Activated CD4-positive, alpha-beta T cell treated with anti-CD3 and anti-CD28 coated beads for 24 hours (primary cell): ENCODE results near the gene FTL.
A peak's percentile ranks its signal among the peaks of the same experiment; 100 is the strongest.

Experiments
- DNase-seq, 2 donors: peaks; one replicate each; pipeline ENCODE4 v3.0.0-alpha.2; 2020; ENCODE audit warnings: low read depth in 2 of 2

Gene FTL

GRCh38 chr19:48965806-48966540 is 864 bp downstream of the FTL start:
- DNase-seq, result peak; percentile 76 to 87

GRCh38 chr19:48966541-48967345 is 1.6 kb downstream of the FTL start:
- DNase-seq, result no peak

- no peak for DNase-seq
Measured at GRCh38 chr19:48967346-48968178, 2.5 kb downstream of the FTL start.

- DNase-seq, result no peak
Measured at GRCh38 chr19:48968179-48968661, 3.1 kb downstream of the FTL start.

GRCh38 chr19:48968813-48969218 is 3.7 kb downstream of the FTL start:
- DNase-seq, result no peak

- no peak for DNase-seq
Measured at GRCh38 chr19:48969276-48970138, 4.4 kb downstream of the FTL start.

- no peak for DNase-seq
Measured at GRCh38 chr19:48970139-48970766, 5.1 kb downstream of the FTL start.

- peak; percentile 77 to 82 for DNase-seq
Measured at GRCh38 chr19:48970923-48971395, 5.8 kb downstream of the FTL start.

- DNase-seq, result no peak
Measured at GRCh38 chr19:48975947-48976847, 11.1 kb downstream of the FTL start.

GRCh38 chr19:48977061-48977460 is 12.0 kb downstream of the FTL start:
- DNase-seq, result no peak

- no peak for DNase-seq
Measured at GRCh38 chr19:48982280-48982679, 17.2 kb downstream of the FTL start.

- no peak for DNase-seq
Measured at GRCh38 chr19:48985711-48986110, 20.6 kb downstream of the FTL start.

- no peak for DNase-seq
Measured at GRCh38 chr19:48986211-48986610, 21.1 kb downstream of the FTL start.

- no peak for DNase-seq
Measured at GRCh38 chr19:48987323-48987722, 22.2 kb downstream of the FTL start.

- no peak for DNase-seq
Measured at GRCh38 chr19:48988286-48988685, 23.2 kb downstream of the FTL start.

GRCh38 chr19:48988860-48989259 is 23.8 kb downstream of the FTL start:
- no peak for DNase-seq

- no peak for DNase-seq
Measured at GRCh38 chr19:48989701-48990291, 24.7 kb downstream of the FTL start.

- DNase-seq, result no peak
Measured at GRCh38 chr19:48990400-48990799, 25.3 kb downstream of the FTL start.

- DNase-seq, result no peak
Measured at GRCh38 chr19:48991011-48991609, 26.0 kb downstream of the FTL start.
